NCI-H1105 (cell line): ENCODE data around the gene TMEM255B.

Experiments
- DNase-seq: peaks from one replicate; lab custom pipeline; 2025; lab: John Stamatoyannopoulos, UW

The TMEM255B gene

GRCh38 chr13:113834496-113835200 lies 75.6 kb downstream of the TMEM255B start:
- no peak for DNase-seq

GRCh38 chr13:113835461-113836270 lies 76.6 kb downstream of the TMEM255B start:
- no peak for DNase-seq

GRCh38 chr13:113836768-113837559 lies 77.9 kb downstream of the TMEM255B start:
- DNase-seq, result peak; percentile 79

GRCh38 chr13:113837560-113838355 lies 78.7 kb downstream of the TMEM255B start:
- DNase-seq, result no peak

GRCh38 chr13:113838711-113839201 lies 79.7 kb downstream of the TMEM255B start:
- no peak for DNase-seq

GRCh38 chr13:113839536-113840204 lies 80.6 kb downstream of the TMEM255B start:
- DNase-seq, result no peak

- no peak for DNase-seq
Measured at GRCh38 chr13:113840541-113841352, 81.7 kb downstream of the TMEM255B start.

- no peak for DNase-seq
Measured at GRCh38 chr13:113841353-113841650, 82.3 kb downstream of the TMEM255B start.

- DNase-seq, result no peak
Measured at GRCh38 chr13:113842336-113843062, 83.5 kb downstream of the TMEM255B start.

GRCh38 chr13:113843063-113843654 lies 84.1 kb downstream of the TMEM255B start:
- DNase-seq, result no peak

GRCh38 chr13:113843864-113844556 lies 85.0 kb downstream of the TMEM255B start:
- DNase-seq, result no peak

GRCh38 chr13:113845055-113845454 lies 86.0 kb downstream of the TMEM255B start:
- no peak for DNase-seq

- no peak for DNase-seq
Measured at GRCh38 chr13:113845723-113846635, 87.0 kb downstream of the TMEM255B start.

GRCh38 chr13:113846636-113847318 lies 87.8 kb downstream of the TMEM255B start:
- DNase-seq, result no peak

GRCh38 chr13:113848020-113848419 lies 89.0 kb downstream of the TMEM255B start:
- DNase-seq, result no peak

GRCh38 chr13:113848431-113849260 lies 89.6 kb downstream of the TMEM255B start:
- no peak for DNase-seq
